Measurements from ENCODE around the gene ANKH. TPM values are rescaled to one million over a fixed set of nuclear protein-coding genes. Genes with fewer than 3 reads are reported as not detected.

The ANKH gene
- total and polyA plus RNA-seq, 10 of the 15 experiments (the other 5 are each of a cell fraction or from before 2014, with no cell fraction given), result 2.1 to 43.9 (median 14.4) TPM

DNA sequence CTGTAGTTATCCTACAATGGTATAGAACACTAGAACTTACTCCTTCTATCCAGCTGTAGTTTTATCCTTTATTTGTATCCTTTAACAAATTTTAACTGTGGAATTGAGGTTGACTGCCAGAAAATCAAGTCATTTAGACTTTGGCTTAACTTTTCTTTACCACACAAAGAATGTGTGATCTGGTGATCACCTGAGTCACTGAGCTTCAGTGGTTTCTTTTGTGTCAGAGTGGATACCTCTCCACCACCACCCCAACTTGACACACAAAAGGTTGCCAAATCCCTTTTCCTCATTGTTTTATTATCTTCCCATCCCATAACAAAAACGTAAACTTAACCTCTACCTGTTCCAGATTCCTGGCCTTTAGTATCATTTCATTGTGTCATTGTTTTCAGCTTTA, 201.6 kb downstream of the ANKH start:
- DNase-seq (ENCODE audit: low read depth, low spot score) (no peak), ATAC-seq (no peak), FAIRE-seq (no peak)
- Histone ChIP-seq H3K4me2 (ENCODE audit: control insufficient read depth, insufficient read depth) (peak overlapping the region; percentile 94), H4K20me1 (ENCODE audit: control insufficient read depth, insufficient read depth) (no peaks in the 10 kb centered on the region; the same call in 1 of the 2 replicates), H3K27ac (ENCODE audit: control insufficient read depth, insufficient read depth) (peak overlapping the region; percentile 62; the same call in 1 of the 2 replicates), H2AFZ (ENCODE audit: control insufficient read depth, low read depth, low read length) (no peak overlapping the region), H3K27me3 (replicated peaks in 1 of 2; ENCODE audit: control insufficient read depth in 2 of 2, insufficient read depth in 2 of 2, low read length in 1 of 2) (no peaks in the 10 kb centered on the region), H3K4me3 (no peak overlapping the region; the same call in 1 of the 2 replicates), H3K36me3 (ENCODE audit: control insufficient read depth in 2 of 2, insufficient read depth in 2 of 2, low read length in 1 of 2) (peaks cover 0 to 13% of the 10 kb centered on the region in 2 experiments; a peak in 1 of 4 replicates), H3K4me1 (ENCODE audit: control insufficient read depth, insufficient read depth, low read length) (peaks cover 41% of the 10 kb centered on the region), H3K9ac (ENCODE audit: control insufficient read depth, insufficient read depth, low read length) (peak overlapping the region; percentile 31), H3K79me2 (ENCODE audit: control insufficient read depth, insufficient read depth, low read length) (peaks cover 100% of the 10 kb centered on the region), H3K9me3 (replicated peaks; ENCODE audit: control insufficient read depth, insufficient read depth, low read length) (no peaks in the 10 kb centered on the region)
- TF ChIP-seq MEF2A (IDR thresholded peaks at IDR 0.05; ENCODE audit: insufficient read depth, low read depth, low read length) (no peak), ZBED1 (IDR thresholded peaks at IDR 0.05; ENCODE audit: borderline replicate concordance) (no peak), IKZF2 (IDR thresholded peaks at IDR 0.05) (no peak), ETV6 (conservative IDR thresholded peaks at IDR 0.05 in 1 of 2, IDR thresholded peaks at IDR 0.05 in 1 of 2; ENCODE audit: borderline replicate concordance in 1 of 2, low read depth in 1 of 2) (no peak), POU2F2 (IDR thresholded peaks at IDR 0.05; ENCODE audit: borderline replicate concordance, low read depth, low read length) (no peak), MYB (IDR thresholded peaks at IDR 0.05; ENCODE audit: borderline replicate concordance, low read depth, low read length) (no peak), STAT3 (IDR thresholded peaks at IDR 0.05; ENCODE audit: low read depth, low read length) (no peak), ZSCAN29 (IDR thresholded peaks at IDR 0.05) (no peak), POLR2AphosphoS2 (IDR thresholded peaks at IDR 0.05; ENCODE audit: low read depth, low read length) (no peak), SUZ12 (IDR thresholded peaks at IDR 0.05; ENCODE audit: unreplicated experiment) (no peak)
- TF ChIP-seq, protein P1, sequence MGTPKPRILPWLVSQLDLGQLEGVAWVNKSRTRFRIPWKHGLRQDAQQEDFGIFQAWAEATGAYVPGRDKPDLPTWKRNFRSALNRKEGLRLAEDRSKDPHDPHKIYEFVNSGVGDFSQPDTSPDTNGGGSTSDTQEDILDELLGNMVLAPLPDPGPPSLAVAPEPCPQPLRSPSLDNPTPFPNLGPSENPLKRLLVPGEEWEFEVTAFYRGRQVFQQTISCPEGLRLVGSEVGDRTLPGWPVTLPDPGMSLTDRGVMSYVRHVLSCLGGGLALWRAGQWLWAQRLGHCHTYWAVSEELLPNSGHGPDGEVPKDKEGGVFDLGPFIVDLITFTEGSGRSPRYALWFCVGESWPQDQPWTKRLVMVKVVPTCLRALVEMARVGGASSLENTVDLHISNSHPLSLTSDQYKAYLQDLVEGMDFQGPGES (IDR thresholded peaks at IDR 0.05), result no peak
- intact Hi-C loops (cut with micrococcal nuclease; ENCODE audit: unreplicated experiment) (loop anchor here (5.0 kb wide), 2 partner anchors 418 to 523 kb away; no protein-coding TSS in a partner anchor), in situ Hi-C loops (cut with MboI) (loop anchor here (25.0 kb wide), 1 partner anchor 508 kb away; no protein-coding TSS in a partner anchor)
- SMC1A ChIA-PET (ENCODE audit: uncharacterized antibody, unreplicated experiment), result interaction anchor here (0.8 to 5.0 kb wide), 9 partner anchors 7 to 502 kb away, joined by 3 to 55 read pairs (median 5); no protein-coding TSS in a partner anchor
- 89% methylated on average over 1 of the region's 1 CpG for WGBS (ENCODE audit: insufficient coverage, insufficient replicate concordance, low lambda C conversion rate, missing lambda C conversion rate)
- POLR2A ChIA-PET, result interaction anchor here (0.7 kb wide), 2 partner anchors 9 to 138 kb away, joined by 3 read pairs; no protein-coding TSS in a partner anchor
- no TSS peak for BruUV-seq (replicated peaks)
- RAD21 ChIA-PET (ENCODE audit: unreplicated experiment), result interaction anchor here (0.8 to 4.8 kb wide), 6 partner anchors 8 to 468 kb away, joined by 3 to 33 read pairs (median 4); no protein-coding TSS in a partner anchor
- CTCF ChIA-PET, result interaction anchor here (0.6 to 1.5 kb wide), 6 partner anchors 13 to 180 kb away, joined by 3 to 6 read pairs (median 4); no protein-coding TSS in a partner anchor

All from GM12878 (cell line).